Trophoblast cell (in vitro differentiated cells and primary cell): Measurements from ENCODE around the gene MUL1.

Source experiments
- DNase-seq, 2 donors: peaks; one replicate each; pipeline ENCODE4 v3.0.0-alpha.2; 2016
- H2AFZ ChIP-seq: 2 replicates; pipeline ENCODE4 v1.6.1; 2013; ENCODE audit warnings: low read length, moderate library complexity, mild to moderate bottlenecking; ENCODE audit not compliant: insufficient read depth, poor library complexity
- H2AK5ac ChIP-seq: 2 replicates; pipeline ENCODE4 v1.6.1; 2013; ENCODE audit warnings: mild to moderate bottlenecking, low read length
- H2BK120ac ChIP-seq: 2 replicates; pipeline ENCODE4 v1.6.1; 2013; ENCODE audit warnings: low read length, mild to moderate bottlenecking, moderate library complexity; ENCODE audit not compliant: insufficient read depth, poor library complexity
- H2BK12ac ChIP-seq: 2 replicates; pipeline ENCODE4 v1.6.1; 2013; ENCODE audit warnings: mild to moderate bottlenecking, low read length, moderate library complexity
- H2BK5ac ChIP-seq: 2 replicates; pipeline ENCODE4 v1.6.1; 2013; ENCODE audit warnings: low read length, low read depth, moderate library complexity, mild to moderate bottlenecking; ENCODE audit not compliant: poor library complexity
- H3K14ac ChIP-seq: 2 replicates; pipeline ENCODE4 v1.6.1; 2013; ENCODE audit warnings: mild to moderate bottlenecking, low read length
- H3K18ac ChIP-seq: 2 replicates; pipeline ENCODE4 v1.6.1; 2013; ENCODE audit warnings: mild to moderate bottlenecking, low read length
- H3K23ac ChIP-seq: 2 replicates; pipeline ENCODE4 v1.6.1; 2013; ENCODE audit warnings: low read length
- H3K27ac ChIP-seq: 2 replicates; pipeline ENCODE4 v1.5.1; 2013; ENCODE audit warnings: low read depth, mild to moderate bottlenecking, inconsistent platforms, low read length, moderate library complexity
- H3K27me3 ChIP-seq: 2 replicates; pipeline ENCODE4 v1.6.1; 2013; ENCODE audit warnings: inconsistent platforms, mild to moderate bottlenecking, low read length, moderate library complexity; ENCODE audit not compliant: insufficient read depth
- H3K36me3 ChIP-seq, 2 experiments: 1 replicate in 1 of 2; 2 replicates in 1 of 2; pipeline ENCODE4 v1.6.1; 2013; ENCODE audit warnings: low read length in 2 of 2, mild to moderate bottlenecking in 2 of 2, moderate library complexity in 1 of 2; ENCODE audit not compliant: insufficient read depth in 2 of 2, control insufficient read depth in 1 of 2
- H3K4ac ChIP-seq: 2 replicates; pipeline ENCODE4 v1.6.1; 2013; ENCODE audit warnings: low read depth, mild to moderate bottlenecking, low read length, moderate library complexity
- H3K4me1 ChIP-seq, 2 experiments: 1 replicate in 1 of 2; 2 replicates in 1 of 2; pipeline ENCODE4 v1.6.1; 2013; ENCODE audit warnings: low read length in 2 of 2, mild to moderate bottlenecking in 2 of 2, moderate library complexity in 1 of 2; ENCODE audit not compliant: insufficient read depth in 2 of 2, control insufficient read depth in 1 of 2
- H3K4me2 ChIP-seq: 2 replicates; pipeline ENCODE4 v1.6.1; 2013; ENCODE audit warnings: inconsistent platforms, mild to moderate bottlenecking, low read length, moderate library complexity
- H3K4me3 ChIP-seq: 2 replicates; pipeline ENCODE4 v1.5.1; 2013; ENCODE audit warnings: mild to moderate bottlenecking, low read depth, low read length, inconsistent platforms
- H3K79me1 ChIP-seq: one replicate; pipeline ENCODE4 v1.6.1; 2013; ENCODE audit warnings: low read length
- H3K79me2 ChIP-seq: 2 replicates; pipeline ENCODE4 v1.6.1; 2013; ENCODE audit warnings: low read length, mild to moderate bottlenecking; ENCODE audit not compliant: control insufficient read depth, insufficient read depth, poor library complexity
- H3K9ac ChIP-seq: 2 replicates; pipeline ENCODE4 v1.6.1; 2013; ENCODE audit warnings: mild to moderate bottlenecking, low read length
- H3K9me3 ChIP-seq: 2 replicates; pipeline ENCODE4 v1.6.1; 2013; ENCODE audit warnings: low read depth, mild to moderate bottlenecking, control low read depth, inconsistent platforms, low read length; ENCODE audit not compliant: insufficient read depth
- H4K12ac ChIP-seq: 2 replicates; pipeline ENCODE4 v1.6.1; 2013; ENCODE audit warnings: low read depth, mild to moderate bottlenecking, low read length, moderate library complexity
- H4K8ac ChIP-seq: 2 replicates; pipeline ENCODE4 v1.6.1; 2013; ENCODE audit warnings: low read depth, mild to moderate bottlenecking, low read length, moderate library complexity
- H4K91ac ChIP-seq: one replicate; pipeline ENCODE4 v1.6.1; 2013; ENCODE audit warnings: low read depth, mild to moderate bottlenecking, low read length, moderate library complexity
- WGBS: extraction: QIAGEN DNeasy Blood & Tissue Kit; methylation state at CpG from one replicate; pipeline ENCODE4 v1.1.7; 2013; ENCODE audit warnings: missing lambda C conversion rate; ENCODE audit not compliant: insufficient read length, insufficient coverage; ENCODE audit errors: extremely low coverage; 5-methylcytosine and 5-hydroxymethylcytosine counted together

MUL1 gene

DNA sequence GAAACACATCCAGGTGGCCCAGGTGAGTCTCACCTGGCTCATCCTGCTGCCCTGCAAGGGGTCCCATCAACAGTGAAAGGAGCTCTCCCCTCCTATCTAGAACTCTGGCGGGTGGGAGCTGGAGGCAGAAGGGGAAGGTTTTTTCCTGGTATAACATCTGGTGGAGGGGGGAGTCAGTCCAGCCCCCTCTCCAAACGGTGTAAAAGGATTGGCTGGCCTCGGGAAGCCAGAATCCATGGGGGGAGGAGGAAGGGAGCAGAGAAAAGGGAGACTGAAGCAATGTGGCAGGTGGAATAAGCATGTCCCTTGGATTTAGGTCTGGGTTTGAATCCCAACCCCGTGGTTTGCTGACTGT, 20.7 kb downstream of the MUL1 start:
- Histone ChIP-seq H3K14ac (no peak overlapping the region), H2AK5ac (no peak overlapping the region), H3K79me2 (peaks cover 14% of the 10 kb centered on the region), H4K91ac (no peak overlapping the region), H3K79me1 (peaks cover 16% of the 10 kb centered on the region), H3K36me3 (no peaks in the 10 kb centered on the region), H3K9me3 (no peaks in the 10 kb centered on the region), H3K4me1 (peaks cover 7 to 8% of the 10 kb centered on the region in 2 experiments), H3K23ac (no peak overlapping the region), H3K18ac (no peak overlapping the region), H2BK5ac (no peak overlapping the region), H2BK12ac (no peak overlapping the region), H2BK120ac (no peak overlapping the region), H3K4ac (no peak overlapping the region), H3K27me3 (peaks cover 6% of the 10 kb centered on the region), H3K27ac (no peak overlapping the region), H3K4me2 (no peak overlapping the region), H3K4me3 (no peak overlapping the region), H3K9ac (no peak overlapping the region), H4K12ac (no peak overlapping the region), H2AFZ (no peak overlapping the region), H4K8ac (no peak overlapping the region)
- no CpG with 5 or more reads among the region's 4 CpGs for WGBS
- DNase-seq, result no peak

- no CpG with 5 or more reads among the region's 51 CpGs for WGBS
These were observed 21.3 kb downstream of the MUL1 start for GRCh38 chr1:20486457-20487235.

GRCh38 chr1:20485527-20486456, 22.2 kb downstream of the MUL1 start, which contains the start of gene CAMK2N1:
Gene CAMK2N1, minus strand, starts transcription at chr1:20486210. Its CDS starts 831 bp downstream, at chr1:20485379.
- H2AK5ac ChIP-seq, result peak within 1 kb of the TSS; percentile 26
- H3K79me1 ChIP-seq, result peaks cover 16% of the 10 kb centered on the region
- H2AFZ ChIP-seq, result peak within 1 kb of the TSS; percentile 87
- H3K36me3 ChIP-seq, result no peaks in the 10 kb centered on the region
- peak within 1 kb of the TSS; percentile 71 for H3K18ac ChIP-seq
- H2BK12ac ChIP-seq, result peak within 1 kb of the TSS; percentile 47
- peak within 1 kb of the TSS; percentile 65 for H2BK120ac ChIP-seq
- peaks cover 7 to 14% of the 10 kb centered on the region in 2 experiments for H3K4me1 ChIP-seq
- H3K9ac ChIP-seq, result peak within 1 kb of the TSS; percentile 19
- peak within 1 kb of the TSS; percentile 67 for H4K12ac ChIP-seq
- H3K9me3 ChIP-seq, result no peaks in the 10 kb centered on the region
- peak; percentile 72 to 81 for DNase-seq
- peak within 1 kb of the TSS; percentile 84 for H4K8ac ChIP-seq
- H3K4me3 ChIP-seq, result peak within 1 kb of the TSS; percentile 67
- H3K23ac ChIP-seq, result no peak within 1 kb of the TSS
- peak within 1 kb of the TSS; percentile 6 for H3K27ac ChIP-seq
- peak within 1 kb of the TSS; percentile 65 for H3K4me2 ChIP-seq
- H2BK5ac ChIP-seq, result no peak within 1 kb of the TSS
- peak within 1 kb of the TSS; percentile 80 for H4K91ac ChIP-seq
- WGBS, result no CpG with 5 or more reads among the region's 104 CpGs
- peak within 1 kb of the TSS; percentile 43 for H3K4ac ChIP-seq
- peaks cover 14% of the 10 kb centered on the region for H3K79me2 ChIP-seq
- H3K27me3 ChIP-seq, result peaks cover 6% of the 10 kb centered on the region
- H3K14ac ChIP-seq, result peak within 1 kb of the TSS; percentile 73

More at GRCh38 chr1:20486457-20487235, 21.3 kb downstream of the MUL1 start:
- peak overlapping the region; percentile 65 for H3K4me2 ChIP-seq
- H2BK12ac ChIP-seq, result no peak overlapping the region
- H3K79me2 ChIP-seq, result peaks cover 14% of the 10 kb centered on the region
- H3K4ac ChIP-seq, result peak overlapping the region; percentile 19
- peak overlapping the region; percentile 26 for H2AK5ac ChIP-seq
- no peak overlapping the region for H3K27ac ChIP-seq
- peaks cover 16% of the 10 kb centered on the region for H3K79me1 ChIP-seq
- peak overlapping the region; percentile 52 for H4K12ac ChIP-seq
- DNase-seq, result peak; percentile 59 to 64
- peaks cover 6% of the 10 kb centered on the region for H3K27me3 ChIP-seq
- peak overlapping the region; percentile 77 for H4K8ac ChIP-seq
- peak overlapping the region; percentile 52 for H2BK120ac ChIP-seq
- H4K91ac ChIP-seq, result peak overlapping the region; percentile 77
- H3K4me1 ChIP-seq, result peaks cover 7 to 8% of the 10 kb centered on the region in 2 experiments
- no peak overlapping the region for H3K23ac ChIP-seq
- no peaks in the 10 kb centered on the region for H3K36me3 ChIP-seq
- no peak overlapping the region for H3K9ac ChIP-seq
- H3K4me3 ChIP-seq, result peak overlapping the region; percentile 66
- H2AFZ ChIP-seq, result peak overlapping the region; percentile 56
- peak overlapping the region; percentile 50 for H3K14ac ChIP-seq
- no peaks in the 10 kb centered on the region for H3K9me3 ChIP-seq
- H3K18ac ChIP-seq, result peak overlapping the region; percentile 67
- no peak overlapping the region for H2BK5ac ChIP-seq
